UCSD-AML1 (cell line): ENCODE measurements around the gene TSHR.
"Not testable (repeated sequence)": the region's sequence is repeated elsewhere in the genome, so short reads cannot be mapped to it uniquely, and the experiment has no call there.

Source experiments
- DNase-seq: peaks from one replicate; lab custom pipeline; 2025; ENCODE audit not compliant: unreplicated experiment; lab: John Stamatoyannopoulos, UW

TSHR gene

GRCh38 chr14:80955416-80955941 lies at the start of gene TSHR:
TSHR (plus strand) TSS chr14:80955621; CDS start chr14:80955681, 60 bp downstream.
- no peak for DNase-seq

- DNase-seq = no peak
Measured at GRCh38 chr14:80906336-80906735, 49.1 kb upstream of the TSHR start.

GRCh38 chr14:80906946-80907345 lies 48.5 kb upstream of the TSHR start:
- DNase-seq = no peak

- not testable (repeated sequence) for DNase-seq
Measured at GRCh38 chr14:80912013-80912412, 43.4 kb upstream of the TSHR start.

GRCh38 chr14:80919622-80920021 lies 35.8 kb upstream of the TSHR start:
- DNase-seq = no peak

GRCh38 chr14:80923368-80923767 lies 32.1 kb upstream of the TSHR start:
- no peak for DNase-seq

- no peak for DNase-seq
Measured at GRCh38 chr14:80924365-80925103, 30.9 kb upstream of the TSHR start.

DNA sequence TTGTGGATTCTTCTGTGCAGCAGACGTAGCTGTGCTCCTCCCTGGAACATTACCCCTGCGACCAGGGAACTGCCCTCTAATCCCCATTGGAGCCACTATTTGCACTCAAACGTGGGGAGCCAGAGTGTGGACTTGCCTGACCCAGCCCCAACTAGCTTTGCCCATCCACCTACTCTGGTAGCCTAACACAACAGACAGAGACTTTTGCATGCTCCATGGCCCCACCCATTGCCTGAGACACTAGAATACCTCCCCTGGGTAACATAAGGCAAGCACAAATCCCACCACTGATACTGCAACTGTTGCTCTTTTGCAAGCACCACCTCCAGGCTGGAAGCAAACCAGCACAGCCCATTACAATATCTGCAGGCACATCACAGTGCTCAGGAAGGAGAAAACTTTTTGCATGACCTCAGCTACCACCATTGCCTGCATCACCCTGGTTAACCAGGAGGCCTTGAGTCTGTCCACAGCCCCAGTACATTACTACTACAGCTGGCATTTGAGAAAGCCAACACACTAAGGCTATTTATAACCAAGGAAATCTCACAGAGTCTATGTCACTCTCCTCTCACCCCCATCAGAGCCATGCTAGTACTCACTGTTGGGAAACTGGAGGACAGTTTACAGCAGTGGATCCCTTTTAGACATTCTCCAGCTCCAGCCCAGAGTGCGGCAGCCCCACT lies 28.9 kb upstream of the TSHR start:
- no peak for DNase-seq

DNA sequence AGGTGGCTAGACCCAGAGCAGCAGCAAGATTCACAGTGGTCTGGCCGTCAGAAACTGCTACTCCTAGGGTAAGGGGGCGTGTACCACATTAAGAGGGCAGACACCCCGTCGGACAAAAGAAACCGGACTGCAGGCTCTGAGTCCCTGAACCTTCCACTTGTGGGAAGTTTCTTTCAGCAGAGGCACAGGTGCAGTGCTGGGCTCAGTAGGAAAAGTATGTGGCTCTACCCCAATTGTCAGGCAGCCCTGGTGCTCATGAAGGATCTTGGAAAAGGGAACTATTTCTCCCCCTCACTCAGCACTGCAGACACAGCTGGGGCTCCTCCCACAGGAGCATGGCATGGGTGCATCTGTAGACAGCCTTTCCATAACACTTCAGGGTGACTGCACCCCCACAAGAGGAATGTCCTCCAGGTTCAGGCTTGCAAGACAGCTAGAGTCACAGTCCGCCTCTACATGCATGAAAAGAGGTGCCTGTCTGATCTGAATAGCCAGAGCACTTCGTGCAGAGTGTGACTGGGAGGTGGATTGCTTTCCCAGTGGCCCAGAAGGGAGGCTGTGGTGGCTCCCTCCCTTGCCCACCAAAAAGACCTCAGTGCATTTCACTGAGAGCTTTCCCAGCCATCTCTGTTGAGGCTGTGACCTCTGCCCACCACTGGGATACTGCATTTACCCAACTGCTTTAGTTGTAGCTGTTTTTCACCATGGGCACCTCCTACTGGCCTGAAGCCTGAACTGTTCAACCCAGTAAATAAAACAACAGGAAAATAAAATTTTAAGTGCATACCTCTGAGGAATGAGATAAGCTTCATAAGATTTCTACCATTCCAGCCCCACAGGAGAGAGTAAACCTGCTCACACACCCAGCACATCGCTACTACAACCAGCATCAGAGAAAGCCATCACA lies 28.1 kb upstream of the TSHR start:
- no peak for DNase-seq

DNA sequence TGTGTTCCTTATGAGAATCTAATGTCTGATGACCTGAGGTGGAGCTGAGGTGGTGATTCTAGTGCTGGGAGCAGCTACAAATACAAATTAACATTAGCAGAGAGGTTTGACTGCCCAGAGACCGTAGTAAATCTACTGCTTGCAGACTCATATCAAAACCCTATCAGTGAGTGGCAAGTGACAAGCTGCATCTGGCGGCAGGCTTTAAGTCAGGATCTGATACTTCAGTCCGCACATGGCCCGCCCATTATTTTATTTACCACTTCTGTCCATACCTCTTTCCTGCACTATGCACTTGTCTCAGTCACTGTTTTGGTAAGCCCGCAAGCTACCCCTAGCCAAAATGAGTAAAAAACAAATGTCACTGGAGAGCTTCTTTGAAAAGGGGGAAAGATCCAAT lies 25.3 kb upstream of the TSHR start:
- DNase-seq = no peak

GRCh38 chr14:80930836-80931389 lies 24.5 kb upstream of the TSHR start:
- peak; percentile 27 for DNase-seq

- no peak for DNase-seq
Measured at GRCh38 chr14:80933282-80933681, 22.1 kb upstream of the TSHR start.

DNA sequence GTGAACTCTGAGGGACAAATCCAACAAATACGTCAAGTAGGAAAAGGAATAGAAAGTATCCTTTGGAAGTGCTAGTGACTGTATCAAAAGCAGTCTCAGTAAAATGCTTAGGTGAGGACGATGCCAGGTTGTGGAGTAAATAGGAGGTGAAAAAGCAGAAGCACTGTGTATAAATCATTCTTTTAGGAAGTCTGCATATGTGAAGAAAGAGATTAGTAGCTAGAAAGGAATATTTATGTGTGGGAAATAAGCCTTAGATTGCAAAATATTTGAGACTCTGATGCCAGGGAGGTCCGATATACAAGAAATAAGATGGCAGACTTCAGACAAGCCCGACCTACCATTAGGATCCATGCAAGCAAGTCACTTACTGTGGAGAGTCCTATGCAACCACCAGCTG lies 21.7 kb upstream of the TSHR start:
- no peak for DNase-seq

- no peak for DNase-seq
Measured at GRCh38 chr14:80940146-80940545, 15.3 kb upstream of the TSHR start.

DNA sequence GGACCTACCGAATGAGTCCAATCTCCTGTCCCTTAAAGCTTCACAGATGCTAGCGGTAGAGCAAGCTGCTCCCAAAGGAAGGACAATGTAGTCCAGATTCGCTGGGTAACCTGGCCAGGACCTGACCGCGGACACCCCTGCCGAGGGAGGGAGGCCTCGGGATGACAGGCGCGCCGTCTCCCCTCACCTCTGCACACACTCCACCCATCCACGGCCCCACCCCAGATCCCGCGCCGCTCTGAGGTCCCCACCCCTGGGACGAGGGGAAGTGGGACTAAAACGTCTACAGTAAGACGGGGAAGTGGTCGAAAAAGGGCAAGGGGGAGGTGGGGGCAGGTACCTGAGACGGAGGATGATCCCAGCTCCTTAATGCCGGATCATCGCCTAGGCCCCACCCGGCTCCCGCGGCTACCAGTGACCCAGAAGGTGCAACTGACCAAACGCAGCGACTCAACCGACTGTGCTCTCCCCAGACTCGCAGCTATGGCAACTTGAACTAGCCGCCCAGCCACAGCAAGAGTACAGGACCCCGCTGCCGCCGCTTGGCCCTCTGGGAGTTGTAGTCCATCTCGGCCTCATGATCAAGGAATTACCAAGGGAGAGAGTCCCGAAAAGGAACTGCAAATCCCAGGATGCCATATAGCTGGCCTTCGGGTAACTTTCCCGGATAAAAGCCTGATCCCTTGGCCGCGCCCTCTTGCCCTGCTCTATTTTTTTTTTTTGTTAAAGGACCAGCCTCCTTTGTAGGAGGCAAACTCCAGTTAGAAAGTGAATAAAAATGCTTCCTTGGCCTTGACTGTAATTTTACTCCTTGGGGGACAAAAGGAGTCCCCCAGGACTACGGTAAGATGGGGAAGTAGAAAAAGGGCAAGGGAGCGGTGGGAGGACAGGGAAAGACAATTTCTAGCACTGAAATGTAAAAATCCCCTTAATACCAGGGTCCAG lies 13.9 kb upstream of the TSHR start, which contains the start of gene CEP128:
Gene CEP128 (minus strand): TSS at position 498 of the 945 bp plus-strand sequence.
- DNase-seq = peak; percentile 91

GRCh38 chr14:80942191-80942600 lies 13.2 kb upstream of the TSHR start:
- DNase-seq = no peak

- DNase-seq = no peak
Measured at GRCh38 chr14:80944861-80945617, 10.4 kb upstream of the TSHR start.

- no peak for DNase-seq
Measured at GRCh38 chr14:80946187-80946586, 9.2 kb upstream of the TSHR start.

GRCh38 chr14:80946797-80947196 lies 8.6 kb upstream of the TSHR start:
- DNase-seq = no peak
